ENCODE results near the gene MPPED2.

Gene MPPED2

GRCh38 chr11:30538251-30538650, 47.9 kb downstream of the MPPED2 start:
- no peak overlapping the region for H3K27ac ChIP-seq
- no peak for TF ChIP-seq CTCF (IDR thresholded peaks at IDR 0.05)

GRCh38 chr11:30535818-30536217, 50.3 kb downstream of the MPPED2 start:
- Histone ChIP-seq H3K36me3 (no peaks in the 10 kb centered on the region), H3K9me3 (no peaks in the 10 kb centered on the region), H3K4me1 (ENCODE audit: control insufficient read depth in 1 of 2, insufficient read depth in 1 of 2, low read depth in 1 of 2, low read length in 1 of 2) (no peaks in the 10 kb centered on the region), H3K27ac (no peak overlapping the region), H3K4me3 (ENCODE audit: low read depth in 1 of 2, low read length in 1 of 2) (no peak overlapping the region), H3K27me3 (no peaks in the 10 kb centered on the region)
- no peak for TF ChIP-seq CTCF (IDR thresholded peaks at IDR 0.05)

More at GRCh38 chr11:30538251-30538650, 47.9 kb downstream of the MPPED2 start:
- Histone ChIP-seq H3K36me3 (no peaks in the 10 kb centered on the region), H3K4me1 (ENCODE audit: control insufficient read depth in 1 of 2, insufficient read depth in 1 of 2, low read depth in 1 of 2, low read length in 1 of 2) (no peaks in the 10 kb centered on the region), H3K27me3 (no peaks in the 10 kb centered on the region), H3K9me3 (no peaks in the 10 kb centered on the region), H3K4me3 (ENCODE audit: low read depth in 1 of 2, low read length in 1 of 2) (no peak overlapping the region)

GRCh38 chr11:30533445-30533947, 52.7 kb downstream of the MPPED2 start:
- no peaks in the 10 kb centered on the region for H3K9me3 ChIP-seq
- no peak for TF ChIP-seq CTCF (IDR thresholded peaks at IDR 0.05)

GRCh38 chr11:30527566-30527965, 58.6 kb downstream of the MPPED2 start:
- H3K36me3 ChIP-seq: no peaks in the 10 kb centered on the region
- H3K4me1 ChIP-seq (ENCODE audit: control insufficient read depth in 1 of 2, insufficient read depth in 1 of 2, low read depth in 1 of 2, low read length in 1 of 2): no peaks in the 10 kb centered on the region
- H3K4me3 ChIP-seq (ENCODE audit: low read depth in 1 of 2, low read length in 1 of 2): no peak overlapping the region
- no peaks in the 10 kb centered on the region for H3K27me3 ChIP-seq
- no peaks in the 10 kb centered on the region for H3K9me3 ChIP-seq
- H3K27ac ChIP-seq: no peak overlapping the region
- no peak for TF ChIP-seq CTCF (IDR thresholded peaks at IDR 0.05)

More at GRCh38 chr11:30533445-30533947, 52.7 kb downstream of the MPPED2 start:
- Histone ChIP-seq H3K27me3 (no peaks in the 10 kb centered on the region), H3K36me3 (no peaks in the 10 kb centered on the region), H3K27ac (no peak overlapping the region), H3K4me1 (ENCODE audit: control insufficient read depth in 1 of 2, insufficient read depth in 1 of 2, low read depth in 1 of 2, low read length in 1 of 2) (no peaks in the 10 kb centered on the region), H3K4me3 (ENCODE audit: low read depth in 1 of 2, low read length in 1 of 2) (no peak overlapping the region)

- Histone ChIP-seq H3K4me1 (ENCODE audit: control insufficient read depth in 1 of 2, insufficient read depth in 1 of 2, low read depth in 1 of 2, low read length in 1 of 2) (no peaks in the 10 kb centered on the region), H3K36me3 (no peaks in the 10 kb centered on the region), H3K27ac (no peak overlapping the region), H3K27me3 (no peaks in the 10 kb centered on the region), H3K4me3 (ENCODE audit: low read depth in 1 of 2, low read length in 1 of 2) (no peak overlapping the region), H3K9me3 (no peaks in the 10 kb centered on the region)
- TF ChIP-seq CTCF (IDR thresholded peaks at IDR 0.05): no peak
Observed at GRCh38 chr11:30526558-30526957, 59.6 kb downstream of the MPPED2 start.

Measured in neutrophil (primary cell).